Activated CD8-positive, alpha-beta T cell treated with anti-CD3 and anti-CD28 coated beads for 36 hours (primary cell): ENCODE results near the gene CLDN1. TPM values are rescaled to one million over a fixed set of nuclear protein-coding genes. Genes with fewer than 3 reads are reported as not detected.

Experiments used
- ATAC-seq: fragments of 200-7000 bp; cut with Tn5 transposase; one replicate; pipeline ENCODE4 v1.10.0; 2021; ENCODE audit warnings: mild to moderate bottlenecking, moderate library complexity
- CTCF ChIA-PET: fragments of 350-600 bp; sonication (Branson Sonifier 250); formaldehyde crosslinking; loops from one replicate; lab custom pipeline; 2021; ENCODE audit warnings: antibody characterized with exemption; lab: Charles Lee
- POLR2A ChIA-PET: fragments of 350-600 bp; sonication (Branson Sonifier 250); formaldehyde crosslinking; loops from one replicate; lab custom pipeline; 2021; ENCODE audit warnings: antibody characterized with exemption; lab: Charles Lee
- DNase-seq: peaks from one replicate; pipeline ENCODE4 v3.0.0-alpha.2; 2020
- H3K27ac Mint-ChIP-seq: one replicate; pipeline ENCODE4 v1.8.0; 2021; ENCODE audit warnings: mild to moderate bottlenecking, mixed read lengths
- H3K27me3 Mint-ChIP-seq: one replicate; pipeline ENCODE4 v1.8.0; 2021; ENCODE audit warnings: mixed read lengths
- H3K36me3 Mint-ChIP-seq: one replicate; pipeline ENCODE4 v1.8.0; 2021; ENCODE audit warnings: low read depth, mixed read lengths
- H3K4me1 Mint-ChIP-seq: one replicate; pipeline ENCODE4 v1.8.0; 2021; ENCODE audit warnings: low read depth, mixed read lengths
- H3K4me3 Mint-ChIP-seq: one replicate; pipeline ENCODE4 v1.8.0; 2021; ENCODE audit warnings: mild to moderate bottlenecking, moderate library complexity, mixed read lengths
- H3K9me3 Mint-ChIP-seq: one replicate; pipeline ENCODE4 v1.8.0; 2021; ENCODE audit warnings: mixed read lengths
- intact Hi-C: fragments of 100-400 bp; cut with micrococcal nuclease; formaldehyde crosslinking; loops from one replicate; pipeline ENCODE4 v1.10.0; 2022
- total RNA-seq, 2 experiments: library from RNA; stranded (reverse); gene quantifications; one replicate each; pipeline ENCODE4 v1.2.3, GENCODE V29; 2021
- TF ChIP-seq, protein P1 (sequence below): fragments of 200-600 bp; IDR thresholded peaks from one replicate; pipeline ENCODE4 v1.8.0; 2022; ENCODE audit warnings: antibody characterized with exemption, mild to moderate bottlenecking

The CLDN1 gene
- total RNA-seq, 2 experiments from 2014 or later: 0.58 to 0.77 TPM

DNA sequence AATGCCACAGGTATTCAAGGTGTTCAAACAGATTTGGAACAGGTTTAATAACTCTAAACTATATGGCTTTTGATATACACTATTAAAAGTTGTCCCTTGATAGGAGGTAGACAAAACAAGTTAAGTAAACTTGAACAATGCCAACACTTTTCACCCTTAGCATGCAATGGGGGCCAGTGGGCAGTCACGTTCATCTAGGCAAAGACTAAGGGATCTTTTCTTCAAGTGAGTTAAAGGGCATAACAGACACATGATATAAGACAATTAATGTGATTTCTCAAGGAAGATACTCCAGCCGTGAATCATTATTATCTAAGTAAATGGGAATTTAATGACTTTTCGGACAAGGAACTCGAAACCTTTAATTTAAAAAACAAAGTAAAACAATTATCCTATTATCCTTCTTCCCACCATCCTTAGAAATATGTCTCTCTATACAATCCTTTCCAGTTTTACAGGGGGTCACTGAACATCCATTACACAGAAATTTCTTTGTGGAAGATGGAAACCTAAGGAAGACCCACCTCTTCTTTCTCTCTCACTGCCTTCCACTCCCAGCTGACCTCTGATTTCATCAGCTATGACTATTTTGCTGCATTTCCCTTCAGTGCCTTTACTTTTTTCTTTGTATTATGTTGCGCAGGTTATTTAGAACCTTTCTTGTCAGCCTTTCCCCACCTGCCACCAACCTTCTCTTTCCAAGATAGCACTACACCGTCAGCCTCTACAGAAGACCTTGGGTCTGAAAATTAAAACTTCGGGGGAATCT is 1.5 kb downstream of the CLDN1 start:
- no peaks in the 10 kb centered on the region for H3K9me3 Mint-ChIP-seq
- DNase-seq (no peak), ATAC-seq (no peak)
- CTCF ChIA-PET: interaction anchor here (1.0 to 4.0 kb wide), 12 partner anchors 8 to 124 kb away, joined by 3 to 36 read pairs (median 12); no protein-coding TSS in a partner anchor
- TF ChIP-seq, protein P1, sequence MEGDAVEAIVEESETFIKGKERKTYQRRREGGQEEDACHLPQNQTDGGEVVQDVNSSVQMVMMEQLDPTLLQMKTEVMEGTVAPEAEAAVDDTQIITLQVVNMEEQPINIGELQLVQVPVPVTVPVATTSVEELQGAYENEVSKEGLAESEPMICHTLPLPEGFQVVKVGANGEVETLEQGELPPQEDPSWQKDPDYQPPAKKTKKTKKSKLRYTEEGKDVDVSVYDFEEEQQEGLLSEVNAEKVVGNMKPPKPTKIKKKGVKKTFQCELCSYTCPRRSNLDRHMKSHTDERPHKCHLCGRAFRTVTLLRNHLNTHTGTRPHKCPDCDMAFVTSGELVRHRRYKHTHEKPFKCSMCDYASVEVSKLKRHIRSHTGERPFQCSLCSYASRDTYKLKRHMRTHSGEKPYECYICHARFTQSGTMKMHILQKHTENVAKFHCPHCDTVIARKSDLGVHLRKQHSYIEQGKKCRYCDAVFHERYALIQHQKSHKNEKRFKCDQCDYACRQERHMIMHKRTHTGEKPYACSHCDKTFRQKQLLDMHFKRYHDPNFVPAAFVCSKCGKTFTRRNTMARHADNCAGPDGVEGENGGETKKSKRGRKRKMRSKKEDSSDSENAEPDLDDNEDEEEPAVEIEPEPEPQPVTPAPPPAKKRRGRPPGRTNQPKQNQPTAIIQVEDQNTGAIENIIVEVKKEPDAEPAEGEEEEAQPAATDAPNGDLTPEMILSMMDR: no peak
- peak overlapping the region; percentile 24 for H3K4me3 Mint-ChIP-seq
- H3K27me3 Mint-ChIP-seq: peaks cover 32% of the 10 kb centered on the region
- H3K27ac Mint-ChIP-seq: no peak overlapping the region
- intact Hi-C loops: loop anchor here (5.0 to 10.0 kb wide), 2 partner anchors 93 to 356 kb away; no protein-coding TSS in a partner anchor
- H3K36me3 Mint-ChIP-seq: no peaks in the 10 kb centered on the region
- peaks cover 28% of the 10 kb centered on the region for H3K4me1 Mint-ChIP-seq
- POLR2A ChIA-PET: no interaction called here

DNA sequence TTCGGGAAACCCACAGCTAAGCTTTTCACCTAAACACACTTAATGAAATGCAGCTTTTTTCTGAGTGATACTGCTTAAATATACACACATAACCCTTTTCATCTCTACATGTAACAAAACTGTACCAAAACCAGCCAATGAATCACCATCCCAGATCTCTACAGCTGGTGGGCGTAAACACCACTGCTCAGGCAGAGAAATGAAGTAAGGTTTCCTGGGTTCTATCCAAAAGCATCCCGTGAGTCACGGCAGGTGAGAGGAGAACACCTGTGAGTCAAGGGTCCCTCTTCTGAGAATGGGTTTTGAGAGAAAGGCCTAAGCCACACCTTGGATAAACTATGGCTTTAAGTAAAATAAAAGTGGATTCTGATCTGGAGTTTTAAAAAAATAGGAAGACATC is 2.6 kb downstream of the CLDN1 start:
- CTCF ChIA-PET: interaction anchor here (0.9 to 1.8 kb wide), 5 partner anchors 13 to 358 kb away, joined by 3 to 6 read pairs (median 4); no protein-coding TSS in a partner anchor
- Mint-ChIP-seq H3K27me3 (peaks cover 30% of the 10 kb centered on the region), H3K4me1 (peaks cover 28% of the 10 kb centered on the region)

DNA sequence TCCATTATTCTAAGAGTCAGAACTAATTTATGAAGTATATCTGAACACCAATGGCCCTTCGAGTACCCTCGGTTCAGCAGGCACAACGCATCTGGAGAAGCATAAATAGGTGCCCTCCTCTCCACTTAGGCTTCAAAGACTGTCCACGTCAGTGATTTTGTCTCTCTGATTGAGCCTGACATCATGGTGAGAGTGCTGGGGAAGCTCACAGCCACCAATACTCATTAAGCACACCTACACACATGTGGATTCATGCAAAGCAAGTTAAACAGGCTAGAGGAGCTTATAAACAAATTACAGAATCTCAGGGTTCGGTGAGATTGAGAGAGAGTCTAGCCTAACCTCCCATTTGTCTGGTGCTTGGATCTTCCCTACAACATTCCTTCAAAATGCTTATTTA is 3.6 kb downstream of the CLDN1 start:
- Mint-ChIP-seq H3K9me3 (no peaks in the 10 kb centered on the region), H3K4me3 (no peak overlapping the region), H3K27me3 (peaks cover 25% of the 10 kb centered on the region), H3K4me1 (peaks cover 28% of the 10 kb centered on the region), H3K27ac (no peak overlapping the region), H3K36me3 (no peaks in the 10 kb centered on the region)
- POLR2A ChIA-PET: interaction anchor here (1.6 kb wide), 1 partner anchor 12 kb away, joined by 5 read pairs; no protein-coding TSS in a partner anchor
- TF ChIP-seq, protein P1: no peak
- ATAC-seq (no peak), DNase-seq (no peak)
- CTCF ChIA-PET: interaction anchor here (0.9 to 1.8 kb wide), 4 partner anchors 12 to 357 kb away, joined by 3 to 6 read pairs (median 4); no protein-coding TSS in a partner anchor
- intact Hi-C loops: no loop called here

More for the DNA sequence above, 2.6 kb downstream of the CLDN1 start:
- H3K27ac Mint-ChIP-seq: no peak overlapping the region
- H3K4me3 Mint-ChIP-seq: no peak overlapping the region
- no peaks in the 10 kb centered on the region for H3K36me3 Mint-ChIP-seq
- ATAC-seq (peak; percentile 70), DNase-seq (peak; percentile 70)
- no peaks in the 10 kb centered on the region for H3K9me3 Mint-ChIP-seq
- TF ChIP-seq, protein P1: no peak
- POLR2A ChIA-PET: interaction anchor here (1.6 kb wide), 1 partner anchor 13 kb away, joined by 5 read pairs; no protein-coding TSS in a partner anchor
- intact Hi-C loops: loop anchor here (5.0 to 10.0 kb wide), 2 partner anchors 92 to 355 kb away; no protein-coding TSS in a partner anchor

DNA sequence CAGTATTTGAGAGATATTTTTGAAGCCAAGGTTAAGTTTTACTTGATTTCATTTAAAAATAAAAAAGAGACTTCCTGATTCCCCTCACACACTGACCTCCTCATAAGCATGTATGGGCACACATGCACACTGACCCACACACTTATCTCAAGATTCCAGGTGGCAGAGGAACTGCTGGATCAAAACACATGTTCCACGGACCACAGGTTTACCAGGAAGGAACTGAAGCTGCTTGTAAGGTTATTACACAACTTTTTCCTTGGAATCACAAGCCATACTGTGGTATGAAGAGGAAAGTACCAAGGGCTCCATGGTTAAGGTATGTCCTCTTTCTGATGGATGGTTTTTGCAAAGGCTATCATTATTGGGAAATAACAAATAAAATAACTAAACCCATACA is 7.5 kb downstream of the CLDN1 start:
- H3K27me3 Mint-ChIP-seq: peaks cover 20% of the 10 kb centered on the region
- no peak overlapping the region for H3K27ac Mint-ChIP-seq
- CTCF ChIA-PET: interaction anchor here (3.5 kb wide), 1 partner anchor 7 kb away, joined by 16 read pairs; the partner anchor contains the start of gene CLDN1
- DNase-seq: no peak
- TF ChIP-seq, protein P1: no peak
- peaks cover 15% of the 10 kb centered on the region for H3K4me1 Mint-ChIP-seq
- no peak for ATAC-seq
- POLR2A ChIA-PET: no interaction called here
- no peaks in the 10 kb centered on the region for H3K36me3 Mint-ChIP-seq
- intact Hi-C loops: no loop called here
- H3K4me3 Mint-ChIP-seq: no peak overlapping the region
- no peaks in the 10 kb centered on the region for H3K9me3 Mint-ChIP-seq

DNA sequence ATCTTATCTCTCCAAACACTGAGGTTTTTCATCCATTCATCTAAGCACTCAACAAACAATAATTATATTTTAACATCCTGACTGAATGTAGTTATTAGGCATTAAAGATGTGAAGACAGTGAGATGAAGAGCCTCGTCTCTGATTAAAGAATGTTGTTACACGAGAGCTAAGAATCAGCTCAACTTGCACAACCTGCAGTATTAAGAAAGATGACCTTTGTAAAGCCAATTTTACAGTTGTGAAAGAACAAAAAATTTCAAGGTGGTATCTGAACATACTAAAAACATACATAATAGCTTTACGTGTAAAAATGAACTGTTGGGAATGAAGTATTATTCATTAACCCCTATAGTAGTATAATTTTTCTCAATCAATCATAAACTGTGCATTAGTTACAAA is 12.8 kb downstream of the CLDN1 start:
- DNase-seq (no peak), ATAC-seq (no peak)
- CTCF ChIA-PET: interaction anchor here (1.9 kb wide), 1 partner anchor 13 kb away, joined by 11 read pairs; the partner anchor contains the start of gene CLDN1
- Mint-ChIP-seq H3K9me3 (no peaks in the 10 kb centered on the region), H3K4me1 (peaks cover 25% of the 10 kb centered on the region), H3K27me3 (peaks cover 25% of the 10 kb centered on the region), H3K4me3 (no peak overlapping the region), H3K27ac (no peak overlapping the region), H3K36me3 (no peaks in the 10 kb centered on the region)
- POLR2A ChIA-PET: no interaction called here
- TF ChIP-seq, protein P1: no peak
- intact Hi-C loops: no loop called here
